HepG2 (cell line): ENCODE measurements around the gene LGR6. TPM values are rescaled to one million over a fixed set of nuclear protein-coding genes. Genes with fewer than 3 reads are reported as not detected.

Experiments
- BORCS8-MEF2B ChIP-seq: sonication (generic); formaldehyde crosslinking; IDR thresholded peaks from 2 replicates; pipeline ENCODE4 v1.8.0; 2022; ENCODE audit warnings: mild to moderate bottlenecking, missing genetic modification reagents
- HDAC6 ChIP-seq: fragments of 200-600 bp; sonication (generic); IDR thresholded peaks from 2 replicates; pipeline ENCODE4 v1.7.0; 2017; ENCODE audit warnings: mild to moderate bottlenecking, antibody characterized with exemption, low read length, low read depth
- LBX2 ChIP-seq: sonication (generic); formaldehyde crosslinking; IDR thresholded peaks from 2 replicates; pipeline ENCODE4 v1.5.0; 2020; ENCODE audit warnings: missing genetic modification reagents, mild to moderate bottlenecking, borderline replicate concordance
- NCOA2 ChIP-seq: sonication (generic); formaldehyde crosslinking; IDR thresholded peaks from 2 replicates; pipeline ENCODE4 v1.8.0; 2022; ENCODE audit warnings: inconsistent platforms
- PRMT3 ChIP-seq: sonication (generic); formaldehyde crosslinking; IDR thresholded peaks from 2 replicates; pipeline ENCODE4 v1.8.1; 2022; ENCODE audit warnings: low read depth, mild to moderate bottlenecking, moderate library complexity, missing genetic modification reagents, borderline replicate concordance
- RBM22 ChIP-seq: fragments of 200-400 bp; formaldehyde crosslinking; optimal IDR thresholded peaks from 2 replicates; pipeline ENCODE3; 2017; ENCODE audit warnings: mild to moderate bottlenecking, low read length, moderate library complexity
- RFXAP ChIP-seq: sonication (generic); formaldehyde crosslinking; IDR thresholded peaks from 2 replicates; pipeline ENCODE4 v1.4.0; 2020; ENCODE audit warnings: missing genetic modification reagents, borderline replicate concordance
- SATB2 ChIP-seq: sonication (generic); formaldehyde crosslinking; IDR thresholded peaks from 2 replicates; pipeline ENCODE4 v1.5.0; 2020; ENCODE audit warnings: missing genetic modification reagents
- SIX4 ChIP-seq: sonication (generic); formaldehyde crosslinking; IDR thresholded peaks from 2 replicates; pipeline ENCODE4 v1.4.0; 2020; ENCODE audit warnings: missing genetic modification reagents
- TAF15 ChIP-seq: fragments of 200-400 bp; formaldehyde crosslinking; IDR thresholded peaks from one replicate; pipeline ENCODE4 v1.6.1; 2018; ENCODE audit warnings: mild to moderate bottlenecking, low read depth, low read length; ENCODE audit not compliant: poor library complexity, severe bottlenecking
- TP53 ChIP-seq: sonication (generic); formaldehyde crosslinking; conservative IDR thresholded peaks from 2 replicates; pipeline ENCODE4 v1.4.0; 2020; ENCODE audit warnings: missing genetic modification reagents
- ZNF121 ChIP-seq: sonication (generic); formaldehyde crosslinking; IDR thresholded peaks from 2 replicates; pipeline ENCODE4 v1.5.0; 2020; ENCODE audit warnings: mild to moderate bottlenecking, missing genetic modification reagents
- ZNF432 ChIP-seq: sonication (generic); formaldehyde crosslinking; IDR thresholded peaks from 2 replicates; pipeline ENCODE4 v1.5.0; 2020; ENCODE audit warnings: missing genetic modification reagents, mild to moderate bottlenecking, borderline replicate concordance
- ZNF451 ChIP-seq: sonication (generic); formaldehyde crosslinking; IDR thresholded peaks from 2 replicates; pipeline ENCODE4 v1.5.0; 2020; ENCODE audit warnings: mild to moderate bottlenecking, missing genetic modification reagents
- ZSCAN31 ChIP-seq: sonication (generic); formaldehyde crosslinking; IDR thresholded peaks from 2 replicates; pipeline ENCODE4 v1.5.0; 2020; ENCODE audit warnings: low read depth, mild to moderate bottlenecking, missing genetic modification reagents
- polyA plus RNA-seq, 8 experiments: library from polyadenylated mRNA; depleted of rRNA in 3 of 8; stranded (reverse) in 7 of 8; unstranded in 1 of 8; fragments of >200 nt; fragmentation: Illumina TruSeq in 4 of 8; extraction: Trizol in 4 of 8; gene quantifications; 2 replicates each; pipeline versions ENCODE4 v1.2.1 to v1.2.3, GENCODE V29; 2011 to 2016; ENCODE audit warnings: low read depth in 4 of 8, missing spikeins in 1 of 8, mixed read lengths in 1 of 8; ENCODE audit not compliant: insufficient read depth in 1 of 8
- total RNA-seq, 5 experiments: library from RNA; depleted of rRNA; stranded (reverse); fragments of >200 nt; fragmentation: Illumina TruSeq; extraction: Trizol; gene quantifications; 2 replicates each; pipeline ENCODE4 v1.2.3, GENCODE V29; 2016; ENCODE audit warnings: low read depth in 1 of 5
- TF ChIP-seq, protein P1 (sequence below): sonication (generic); formaldehyde crosslinking; IDR thresholded peaks from 2 replicates; pipeline ENCODE4 v1.9.0; 2022; ENCODE audit warnings: low read depth, missing genetic modification reagents
- TF ChIP-seq, protein P2 (sequence below): sonication (generic); formaldehyde crosslinking; IDR thresholded peaks from 2 replicates; pipeline ENCODE4 v1.8.0; 2022; ENCODE audit warnings: mild to moderate bottlenecking, missing genetic modification reagents, borderline replicate concordance
- TF ChIP-seq, protein P3 (sequence below): sonication (generic); formaldehyde crosslinking; IDR thresholded peaks from 2 replicates; pipeline ENCODE4 v1.4.0; 2020; ENCODE audit warnings: mild to moderate bottlenecking, missing genetic modification reagents
- TF ChIP-seq, protein P4 (sequence below): sonication (generic); formaldehyde crosslinking; IDR thresholded peaks from 2 replicates; pipeline ENCODE4 v1.9.0; 2021; ENCODE audit warnings: missing genetic modification reagents, mild to moderate bottlenecking, borderline replicate concordance

LGR6 gene
- total and polyA plus RNA-seq, 2 of the 13 experiments (the other 11 are each of a cell fraction or from before 2014, with no cell fraction given) = 0.07 TPM; not detected in 1

- TF ChIP-seq PRMT3 (CRISPR knock-in tag) = no peak
- TF ChIP-seq, protein P1, sequence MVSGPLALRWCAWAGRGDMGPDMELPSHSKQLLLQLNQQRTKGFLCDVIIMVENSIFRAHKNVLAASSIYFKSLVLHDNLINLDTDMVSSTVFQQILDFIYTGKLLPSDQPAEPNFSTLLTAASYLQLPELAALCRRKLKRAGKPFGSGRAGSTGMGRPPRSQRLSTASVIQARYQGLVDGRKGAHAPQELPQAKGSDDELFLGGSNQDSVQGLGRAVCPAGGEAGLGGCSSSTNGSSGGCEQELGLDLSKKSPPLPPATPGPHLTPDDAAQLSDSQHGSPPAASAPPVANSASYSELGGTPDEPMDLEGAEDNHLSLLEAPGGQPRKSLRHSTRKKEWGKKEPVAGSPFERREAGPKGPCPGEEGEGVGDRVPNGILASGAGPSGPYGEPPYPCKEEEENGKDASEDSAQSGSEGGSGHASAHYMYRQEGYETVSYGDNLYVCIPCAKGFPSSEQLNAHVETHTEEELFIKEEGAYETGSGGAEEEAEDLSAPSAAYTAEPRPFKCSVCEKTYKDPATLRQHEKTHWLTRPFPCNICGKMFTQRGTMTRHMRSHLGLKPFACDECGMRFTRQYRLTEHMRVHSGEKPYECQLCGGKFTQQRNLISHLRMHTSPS (CRISPR knock-in tag) = no peak; the same call in 1 of the 2 replicates
- no peak for TF ChIP-seq RBM22
- no peak for TF ChIP-seq LBX2
- TF ChIP-seq HDAC6 = no peak
- TF ChIP-seq, protein P2, sequence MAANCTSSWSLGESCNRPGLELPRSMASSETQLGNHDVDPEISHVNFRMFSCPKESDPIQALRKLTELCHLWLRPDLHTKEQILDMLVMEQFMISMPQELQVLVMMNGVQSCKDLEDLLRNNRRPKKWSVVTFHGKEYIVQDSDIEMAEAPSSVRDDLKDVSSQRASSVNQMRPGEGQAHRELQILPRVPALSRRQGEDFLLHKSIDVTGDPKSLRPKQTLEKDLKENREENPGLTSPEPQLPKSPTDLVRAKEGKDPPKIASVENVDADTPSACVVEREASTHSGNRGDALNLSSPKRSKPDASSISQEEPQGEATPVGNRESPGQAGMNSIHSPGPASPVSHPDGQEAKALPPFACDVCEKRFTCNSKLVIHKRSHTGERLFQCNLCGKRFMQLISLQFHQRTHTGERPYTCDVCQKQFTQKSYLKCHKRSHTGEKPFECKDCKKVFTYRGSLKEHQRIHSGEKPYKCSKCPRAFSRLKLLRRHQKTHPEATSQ (CRISPR knock-in tag) = no peak
- TF ChIP-seq, protein P3, sequence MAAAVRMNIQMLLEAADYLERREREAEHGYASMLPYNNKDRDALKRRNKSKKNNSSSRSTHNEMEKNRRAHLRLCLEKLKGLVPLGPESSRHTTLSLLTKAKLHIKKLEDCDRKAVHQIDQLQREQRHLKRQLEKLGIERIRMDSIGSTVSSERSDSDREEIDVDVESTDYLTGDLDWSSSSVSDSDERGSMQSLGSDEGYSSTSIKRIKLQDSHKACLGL = peak; percentile 88
- TF ChIP-seq ZNF432 (CRISPR knock-in tag) = no peak
- TF ChIP-seq, protein P4, sequence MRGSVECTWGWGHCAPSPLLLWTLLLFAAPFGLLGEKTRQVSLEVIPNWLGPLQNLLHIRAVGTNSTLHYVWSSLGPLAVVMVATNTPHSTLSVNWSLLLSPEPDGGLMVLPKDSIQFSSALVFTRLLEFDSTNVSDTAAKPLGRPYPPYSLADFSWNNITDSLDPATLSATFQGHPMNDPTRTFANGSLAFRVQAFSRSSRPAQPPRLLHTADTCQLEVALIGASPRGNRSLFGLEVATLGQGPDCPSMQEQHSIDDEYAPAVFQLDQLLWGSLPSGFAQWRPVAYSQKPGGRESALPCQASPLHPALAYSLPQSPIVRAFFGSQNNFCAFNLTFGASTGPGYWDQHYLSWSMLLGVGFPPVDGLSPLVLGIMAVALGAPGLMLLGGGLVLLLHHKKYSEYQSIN (CRISPR knock-in tag) = no peak
- TF ChIP-seq TAF15 = peak; percentile 39
- TF ChIP-seq ZSCAN31 = no peak
- no peak for TF ChIP-seq ZNF121
- TF ChIP-seq ZNF451 = peak; percentile 64; the same call in 1 of the 2 replicates
- 0 out of 2 replicates have a peak, but pooled peaks have one; percentile 40 for TF ChIP-seq RFXAP
- no peak for TF ChIP-seq TP53 (CRISPR knock-in tag)
- TF ChIP-seq SIX4 (CRISPR knock-in tag) = 0 out of 2 replicates have a peak, but pooled peaks have one; percentile 39
- TF ChIP-seq BORCS8-MEF2B (CRISPR knock-in tag) = peak; percentile 36; the same call in 1 of the 2 replicates
- no peak for TF ChIP-seq NCOA2 (CRISPR knock-in tag)
- TF ChIP-seq SATB2 (CRISPR knock-in tag) = no peak
These were observed 155.1 kb downstream of the LGR6 start, which contains the start of gene PPP1R12B (continued) for GRCh38 chr1:202348509-202349205.
